HepG2 (cell line): ENCODE measurements around the gene JAKMIP3. TPM values are rescaled to one million over a fixed set of nuclear protein-coding genes. Genes with fewer than 3 reads are reported as not detected.

Source experiments
- ATAC-seq: fragments of 200-7000 bp; cut with Tn5 transposase; 3 replicates; pipeline ENCODE4 v1.9.1; 2020; ENCODE audit warnings: mild to moderate bottlenecking, moderate library complexity
- BruUV-seq: library from RNA; stranded (reverse); fragments of 400-500 nt; replicated peaks from 2 replicates; lab custom pipeline; 2021; lab: Mats Ljungman, UMichigan
- CTCF ChIA-PET: fragments of 300-600 bp; formaldehyde crosslinking; extraction: SDS; loops from one replicate; lab custom pipeline; 2021; ENCODE audit warnings: low total read pairs, inconsistent platforms, low intra/inter-chr PET ratio; lab: Yijun Ruan, JAX
- POLR2A ChIA-PET: fragments of 350-600 bp; sonication (Branson Sonifier 250); formaldehyde crosslinking; loops from one replicate; lab custom pipeline; 2020; ENCODE audit warnings: antibody characterized with exemption, inconsistent platforms; lab: Yijun Ruan, JAX
- DNase-seq: peaks from one replicate; pipeline ENCODE4 v3.0.0-alpha.2; 2015; ENCODE audit warnings: low spot score
- FAIRE-seq: peaks from 3 replicates; lab custom pipeline; 2011; peaks lifted over from hg19 to GRCh38; lab: Jason Lieb, UNC
- H2AFZ ChIP-seq: one replicate; pipeline ENCODE4 v1.6.1; 2011; ENCODE audit warnings: low read length, inconsistent platforms
- H3K27ac ChIP-seq: fragments of 300-600 bp; 3 replicates; pipeline ENCODE4 v1.8.0; 2011; ENCODE audit warnings: mixed run types, mild to moderate bottlenecking, mixed read lengths, low read length, inconsistent platforms; ENCODE audit not compliant: insufficient read depth; ENCODE audit errors: extremely low read length
- H3K27me3 ChIP-seq, 2 experiments: fragments of 200-600 bp in 1 of 2; 2 replicates in 1 of 2; 3 replicates in 1 of 2; pipeline versions ENCODE4 v1.6.0 to v1.8.0; 2011; ENCODE audit warnings: low read length in 2 of 2, mild to moderate bottlenecking in 2 of 2, moderate library complexity in 2 of 2, inconsistent platforms in 1 of 2; ENCODE audit not compliant: insufficient read depth in 2 of 2, control insufficient read depth in 1 of 2
- H3K36me3 ChIP-seq, 2 experiments: fragments of 200-600 bp in 1 of 2; replicated peaks in 1 of 2; 2 replicates in 1 of 2; 3 replicates in 1 of 2; pipeline versions ENCODE4 v1.5.1 to v1.8.0; 2011; ENCODE audit warnings: low read length in 2 of 2, inconsistent platforms in 1 of 2; ENCODE audit not compliant: insufficient read depth in 2 of 2, control insufficient read depth in 1 of 2
- H3K4me1 ChIP-seq: 2 replicates; pipeline ENCODE4 v1.5.1; 2012; ENCODE audit warnings: low read length, inconsistent platforms; ENCODE audit not compliant: insufficient read depth
- H3K4me2 ChIP-seq: 2 replicates; pipeline ENCODE4 v1.6.0; 2011; ENCODE audit warnings: low read depth, low read length, inconsistent platforms
- H3K4me3 ChIP-seq, 3 experiments: fragments of 200-600 bp in 1 of 3; sonication (generic), shearing (Covaris generic) in 1 of 3; replicated peaks in 1 of 3; 2 replicates each; pipeline ENCODE4 v1.5.1; 2011 to 2016; ENCODE audit warnings: low read length in 3 of 3, inconsistent platforms in 2 of 3, low read depth in 2 of 3, mild to moderate bottlenecking in 2 of 3, control low read depth in 1 of 3, mixed read lengths in 1 of 3; ENCODE audit not compliant: insufficient read depth in 1 of 3
- H3K79me2 ChIP-seq: one replicate; pipeline ENCODE4 v1.6.1; 2011; ENCODE audit warnings: low read length, inconsistent platforms; ENCODE audit not compliant: insufficient read depth
- H3K9ac ChIP-seq: 2 replicates; pipeline ENCODE4 v1.6.0; 2011; ENCODE audit warnings: mild to moderate bottlenecking, low read depth, low read length, inconsistent platforms; ENCODE audit not compliant: insufficient read depth
- H3K9me3 ChIP-seq: 2 replicates; pipeline ENCODE4 v1.5.1; 2012; ENCODE audit warnings: mild to moderate bottlenecking, low read length
- H4K20me1 ChIP-seq: 2 replicates; pipeline ENCODE4 v1.6.0; 2011; ENCODE audit warnings: inconsistent platforms, mild to moderate bottlenecking, low read length, moderate library complexity; ENCODE audit not compliant: insufficient read depth
- KDM2A ChIP-seq: sonication (generic); formaldehyde crosslinking; IDR thresholded peaks from 2 replicates; pipeline ENCODE4 v1.4.0; 2020; ENCODE audit warnings: low read depth, missing genetic modification reagents, borderline replicate concordance
- KLF15 ChIP-seq: sonication (generic); formaldehyde crosslinking; IDR thresholded peaks from 2 replicates; pipeline ENCODE4 v1.8.1; 2023; ENCODE audit warnings: borderline replicate concordance, mild to moderate bottlenecking, inconsistent platforms, missing genetic modification reagents, mixed read lengths
- LRRFIP1 ChIP-seq: sonication (generic); formaldehyde crosslinking; conservative IDR thresholded peaks from 2 replicates; pipeline ENCODE4 v1.4.0; 2020; ENCODE audit warnings: missing genetic modification reagents
- MTA3 ChIP-seq: sonication (generic); formaldehyde crosslinking; IDR thresholded peaks from 2 replicates; pipeline ENCODE4 v1.4.0; 2020; ENCODE audit warnings: missing genetic modification reagents
- NRL ChIP-seq: sonication (generic); formaldehyde crosslinking; IDR thresholded peaks from 2 replicates; pipeline ENCODE4 v1.5.0; 2020; ENCODE audit warnings: missing genetic modification reagents, mild to moderate bottlenecking, moderate library complexity, borderline replicate concordance
- PAXIP1 ChIP-seq: sonication (generic); formaldehyde crosslinking; conservative IDR thresholded peaks from 2 replicates; pipeline ENCODE4 v1.4.0; 2020; ENCODE audit warnings: mild to moderate bottlenecking, missing genetic modification reagents, moderate library complexity
- PHF5A ChIP-seq: IDR thresholded peaks from one replicate; pipeline ENCODE4 v1.6.1; 2018; ENCODE audit warnings: low read depth, missing genetic modification reagents; ENCODE audit not compliant: unreplicated experiment
- RFX1 ChIP-seq: fragments of 450-650 bp; IDR thresholded peaks from 2 replicates; pipeline ENCODE4 v1.6.1; 2017
- THAP11 ChIP-seq: IDR thresholded peaks from 2 replicates; pipeline ENCODE4 v1.6.1; 2016; ENCODE audit warnings: missing biosample characterization, missing genetic modification reagents
- YEATS2 ChIP-seq: sonication (generic); formaldehyde crosslinking; IDR thresholded peaks from 2 replicates; pipeline ENCODE4 v1.4.0; 2020; ENCODE audit warnings: missing genetic modification reagents, borderline replicate concordance
- ZKSCAN5 ChIP-seq: sonication (generic); formaldehyde crosslinking; IDR thresholded peaks from 2 replicates; pipeline ENCODE4 v1.5.1; 2020; ENCODE audit warnings: mild to moderate bottlenecking, missing genetic modification reagents
- ZMAT5 ChIP-seq: sonication (generic); formaldehyde crosslinking; IDR thresholded peaks from 2 replicates; pipeline ENCODE4 v1.5.0; 2020; ENCODE audit warnings: mild to moderate bottlenecking, low read depth, missing genetic modification reagents, borderline replicate concordance
- ZNF577 ChIP-seq: sonication (generic); formaldehyde crosslinking; IDR thresholded peaks from 2 replicates; pipeline ENCODE4 v1.4.0; 2020; ENCODE audit warnings: mild to moderate bottlenecking, low read depth, missing genetic modification reagents, borderline replicate concordance
- ZNF687 ChIP-seq: sonication (generic); formaldehyde crosslinking; IDR thresholded peaks from 2 replicates; pipeline ENCODE4 v1.5.1; 2020; ENCODE audit warnings: mild to moderate bottlenecking, missing genetic modification reagents, moderate library complexity
- WGBS: methylation state at CpG from one replicate; pipeline ENCODE4 v1.1.6; 2017; ENCODE audit warnings: low lambda C conversion rate; 5-methylcytosine and 5-hydroxymethylcytosine counted together
- in situ Hi-C: cut with HindIII; loops from 2 replicates; pipeline ENCODE4 v1.10.0; 2017; ENCODE audit warnings: low pct_unique_long_range_greater_than_20kb; ENCODE audit not compliant: extremely low pct_ligation_motif_present
- intact Hi-C: fragments of 100-400 bp; cut with micrococcal nuclease; formaldehyde crosslinking; loops from one replicate; pipeline ENCODE4 v1.10.0; 2022; ENCODE audit not compliant: unreplicated experiment
- polyA plus RNA-seq, 8 experiments: library from polyadenylated mRNA; depleted of rRNA in 3 of 8; stranded (reverse) in 7 of 8; unstranded in 1 of 8; fragments of >200 nt; fragmentation: Illumina TruSeq in 4 of 8; extraction: Trizol in 4 of 8; gene quantifications; 2 replicates each; pipeline versions ENCODE4 v1.2.1 to v1.2.3, GENCODE V29; 2011 to 2016; ENCODE audit warnings: low read depth in 4 of 8, missing spikeins in 1 of 8, mixed read lengths in 1 of 8; ENCODE audit not compliant: insufficient read depth in 1 of 8
- total RNA-seq, 5 experiments: library from RNA; depleted of rRNA; stranded (reverse); fragments of >200 nt; fragmentation: Illumina TruSeq; extraction: Trizol; gene quantifications; 2 replicates each; pipeline ENCODE4 v1.2.3, GENCODE V29; 2016; ENCODE audit warnings: low read depth in 1 of 5

Gene JAKMIP3
- total and polyA plus RNA-seq, 2 of the 13 experiments (the other 11 are each of a cell fraction or from before 2014, with no cell fraction given), result 0.03 to 0.11 TPM

- Histone ChIP-seq H3K9me3 (no peaks in the 10 kb centered on the region), H3K4me1 (peaks cover 10% of the 10 kb centered on the region), H3K36me3 (no peaks in the 10 kb centered on the region), H3K27me3 (no peaks in the 10 kb centered on the region; a peak in 2 of 5 replicates), H3K79me2 (no peaks in the 10 kb centered on the region), H3K4me3 (no peak overlapping the region), H4K20me1 (no peaks in the 10 kb centered on the region), H3K4me2 (no peak overlapping the region), H3K9ac (no peak overlapping the region), H3K27ac (no peak overlapping the region), H2AFZ (no peak overlapping the region)
- CTCF ChIA-PET, result no interaction called here
- ATAC-seq (no peak; the same call in 2 of the 3 replicates), DNase-seq (no peak), FAIRE-seq (no peak)
- WGBS, result 57% methylated on average over 7 of the region's 9 CpGs
- in situ Hi-C loops, result no loop called here
- POLR2A ChIA-PET, result no interaction called here
- intact Hi-C loops, result no loop called here
- no TSS peak for BruUV-seq
- TF ChIP-seq PAXIP1 (no peak), ZNF577 (CRISPR knock-in tag) (no peak), NRL (no peak), ZMAT5 (CRISPR knock-in tag) (no peak), LRRFIP1 (CRISPR knock-in tag) (no peak), KDM2A (CRISPR knock-in tag) (no peak), THAP11 (CRISPR knock-in tag) (no peak), RFX1 (no peak), YEATS2 (CRISPR knock-in tag) (no peak), ZKSCAN5 (CRISPR knock-in tag) (no peak), MTA3 (no peak), PHF5A (CRISPR knock-in tag) (no peak), KLF15 (no peak), ZNF687 (CRISPR knock-in tag) (no peak)
These were observed 11.3 kb downstream of the JAKMIP3 start for GRCh38 chr10:132077091-132077490.
